Measurements from ENCODE around the gene SBF2. TPM values are rescaled to one million over a fixed set of nuclear protein-coding genes. Genes with fewer than 3 reads are reported as not detected.

Gene SBF2
- total and polyA plus RNA-seq, 2 of the 13 experiments (the other 11 are each of a cell fraction or from before 2014, with no cell fraction given): 24.0 to 45.8 TPM

DNA sequence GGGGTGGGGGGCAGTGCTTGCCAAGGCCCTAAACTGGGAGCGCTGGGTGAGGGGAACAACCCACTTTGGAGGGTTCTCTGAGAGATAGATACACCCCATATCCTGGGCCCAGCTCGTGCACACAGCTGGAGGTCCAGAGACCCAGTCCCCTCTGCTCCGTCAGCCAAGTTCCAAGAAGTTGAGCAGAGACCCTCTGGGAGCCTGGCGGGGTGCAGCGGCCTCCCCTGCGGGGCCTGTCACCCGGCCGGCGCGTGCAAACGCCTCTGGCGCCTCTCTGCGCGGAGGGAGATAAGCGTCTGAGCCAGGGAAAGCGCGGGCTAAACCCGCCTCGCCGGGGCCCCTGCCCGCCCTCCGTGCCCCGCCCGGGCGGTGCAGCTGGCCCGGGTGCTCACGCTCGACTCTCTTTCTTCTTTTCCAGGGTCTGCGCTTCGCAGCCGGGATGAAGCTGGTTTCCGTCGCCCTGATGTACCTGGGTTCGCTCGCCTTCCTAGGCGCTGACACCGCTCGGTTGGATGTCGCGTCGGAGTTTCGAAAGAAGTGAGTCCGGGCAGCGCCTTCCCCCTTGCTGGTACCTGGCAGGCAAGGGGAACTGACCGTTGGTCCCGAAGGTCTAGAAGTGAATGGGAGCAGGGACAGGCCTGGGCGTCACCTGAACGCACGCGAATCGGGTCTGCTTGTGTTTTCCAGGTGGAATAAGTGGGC, 11.4 kb upstream of the SBF2 start (continued):
- TF ChIP-seq, protein P1, sequence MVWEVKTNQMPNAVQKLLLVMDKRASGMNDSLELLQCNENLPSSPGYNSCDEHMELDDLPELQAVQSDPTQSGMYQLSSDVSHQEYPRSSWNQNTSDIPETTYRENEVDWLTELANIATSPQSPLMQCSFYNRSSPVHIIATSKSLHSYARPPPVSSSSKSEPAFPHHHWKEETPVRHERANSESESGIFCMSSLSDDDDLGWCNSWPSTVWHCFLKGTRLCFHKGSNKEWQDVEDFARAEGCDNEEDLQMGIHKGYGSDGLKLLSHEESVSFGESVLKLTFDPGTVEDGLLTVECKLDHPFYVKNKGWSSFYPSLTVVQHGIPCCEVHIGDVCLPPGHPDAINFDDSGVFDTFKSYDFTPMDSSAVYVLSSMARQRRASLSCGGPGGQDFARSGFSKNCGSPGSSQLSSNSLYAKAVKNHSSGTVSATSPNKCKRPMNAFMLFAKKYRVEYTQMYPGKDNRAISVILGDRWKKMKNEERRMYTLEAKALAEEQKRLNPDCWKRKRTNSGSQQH (CRISPR knock-in tag; IDR thresholded peaks at IDR 0.05; ENCODE audit: low read depth): peak; percentile 86
- peak; percentile 28; the same call in 1 of the 2 replicates for TF ChIP-seq ZNF761 (CRISPR knock-in tag; conservative IDR thresholded peaks at IDR 0.05)
- TF ChIP-seq, protein P2, sequence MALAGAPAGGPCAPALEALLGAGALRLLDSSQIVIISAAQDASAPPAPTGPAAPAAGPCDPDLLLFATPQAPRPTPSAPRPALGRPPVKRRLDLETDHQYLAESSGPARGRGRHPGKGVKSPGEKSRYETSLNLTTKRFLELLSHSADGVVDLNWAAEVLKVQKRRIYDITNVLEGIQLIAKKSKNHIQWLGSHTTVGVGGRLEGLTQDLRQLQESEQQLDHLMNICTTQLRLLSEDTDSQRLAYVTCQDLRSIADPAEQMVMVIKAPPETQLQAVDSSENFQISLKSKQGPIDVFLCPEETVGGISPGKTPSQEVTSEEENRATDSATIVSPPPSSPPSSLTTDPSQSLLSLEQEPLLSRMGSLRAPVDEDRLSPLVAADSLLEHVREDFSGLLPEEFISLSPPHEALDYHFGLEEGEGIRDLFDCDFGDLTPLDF (CRISPR knock-in tag; IDR thresholded peaks at IDR 0.05): no peak
- TF ChIP-seq, protein P3, sequence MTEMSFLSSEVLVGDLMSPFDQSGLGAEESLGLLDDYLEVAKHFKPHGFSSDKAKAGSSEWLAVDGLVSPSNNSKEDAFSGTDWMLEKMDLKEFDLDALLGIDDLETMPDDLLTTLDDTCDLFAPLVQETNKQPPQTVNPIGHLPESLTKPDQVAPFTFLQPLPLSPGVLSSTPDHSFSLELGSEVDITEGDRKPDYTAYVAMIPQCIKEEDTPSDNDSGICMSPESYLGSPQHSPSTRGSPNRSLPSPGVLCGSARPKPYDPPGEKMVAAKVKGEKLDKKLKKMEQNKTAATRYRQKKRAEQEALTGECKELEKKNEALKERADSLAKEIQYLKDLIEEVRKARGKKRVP (CRISPR knock-in tag; IDR thresholded peaks at IDR 0.05): peak in 1 of 2 experiments; percentile 50; a peak in 1 of 4 replicates
- TF ChIP-seq, protein P4, sequence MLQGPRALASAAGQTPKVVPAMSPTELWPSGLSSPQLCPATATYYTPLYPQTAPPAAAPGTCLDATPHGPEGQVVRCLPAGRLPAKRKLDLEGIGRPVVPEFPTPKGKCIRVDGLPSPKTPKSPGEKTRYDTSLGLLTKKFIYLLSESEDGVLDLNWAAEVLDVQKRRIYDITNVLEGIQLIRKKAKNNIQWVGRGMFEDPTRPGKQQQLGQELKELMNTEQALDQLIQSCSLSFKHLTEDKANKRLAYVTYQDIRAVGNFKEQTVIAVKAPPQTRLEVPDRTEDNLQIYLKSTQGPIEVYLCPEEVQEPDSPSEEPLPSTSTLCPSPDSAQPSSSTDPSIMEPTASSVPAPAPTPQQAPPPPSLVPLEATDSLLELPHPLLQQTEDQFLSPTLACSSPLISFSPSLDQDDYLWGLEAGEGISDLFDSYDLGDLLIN (CRISPR knock-in tag; IDR thresholded peaks at IDR 0.05; ENCODE audit: borderline replicate concordance): 0 out of 2 replicates have a peak, but pooled peaks have one; percentile 33
- 0 out of 2 replicates have a peak, but pooled peaks have one; percentile 66 for TF ChIP-seq ZFAT (CRISPR knock-in tag; conservative IDR thresholded peaks at IDR 0.05)
- TF ChIP-seq, protein P5, sequence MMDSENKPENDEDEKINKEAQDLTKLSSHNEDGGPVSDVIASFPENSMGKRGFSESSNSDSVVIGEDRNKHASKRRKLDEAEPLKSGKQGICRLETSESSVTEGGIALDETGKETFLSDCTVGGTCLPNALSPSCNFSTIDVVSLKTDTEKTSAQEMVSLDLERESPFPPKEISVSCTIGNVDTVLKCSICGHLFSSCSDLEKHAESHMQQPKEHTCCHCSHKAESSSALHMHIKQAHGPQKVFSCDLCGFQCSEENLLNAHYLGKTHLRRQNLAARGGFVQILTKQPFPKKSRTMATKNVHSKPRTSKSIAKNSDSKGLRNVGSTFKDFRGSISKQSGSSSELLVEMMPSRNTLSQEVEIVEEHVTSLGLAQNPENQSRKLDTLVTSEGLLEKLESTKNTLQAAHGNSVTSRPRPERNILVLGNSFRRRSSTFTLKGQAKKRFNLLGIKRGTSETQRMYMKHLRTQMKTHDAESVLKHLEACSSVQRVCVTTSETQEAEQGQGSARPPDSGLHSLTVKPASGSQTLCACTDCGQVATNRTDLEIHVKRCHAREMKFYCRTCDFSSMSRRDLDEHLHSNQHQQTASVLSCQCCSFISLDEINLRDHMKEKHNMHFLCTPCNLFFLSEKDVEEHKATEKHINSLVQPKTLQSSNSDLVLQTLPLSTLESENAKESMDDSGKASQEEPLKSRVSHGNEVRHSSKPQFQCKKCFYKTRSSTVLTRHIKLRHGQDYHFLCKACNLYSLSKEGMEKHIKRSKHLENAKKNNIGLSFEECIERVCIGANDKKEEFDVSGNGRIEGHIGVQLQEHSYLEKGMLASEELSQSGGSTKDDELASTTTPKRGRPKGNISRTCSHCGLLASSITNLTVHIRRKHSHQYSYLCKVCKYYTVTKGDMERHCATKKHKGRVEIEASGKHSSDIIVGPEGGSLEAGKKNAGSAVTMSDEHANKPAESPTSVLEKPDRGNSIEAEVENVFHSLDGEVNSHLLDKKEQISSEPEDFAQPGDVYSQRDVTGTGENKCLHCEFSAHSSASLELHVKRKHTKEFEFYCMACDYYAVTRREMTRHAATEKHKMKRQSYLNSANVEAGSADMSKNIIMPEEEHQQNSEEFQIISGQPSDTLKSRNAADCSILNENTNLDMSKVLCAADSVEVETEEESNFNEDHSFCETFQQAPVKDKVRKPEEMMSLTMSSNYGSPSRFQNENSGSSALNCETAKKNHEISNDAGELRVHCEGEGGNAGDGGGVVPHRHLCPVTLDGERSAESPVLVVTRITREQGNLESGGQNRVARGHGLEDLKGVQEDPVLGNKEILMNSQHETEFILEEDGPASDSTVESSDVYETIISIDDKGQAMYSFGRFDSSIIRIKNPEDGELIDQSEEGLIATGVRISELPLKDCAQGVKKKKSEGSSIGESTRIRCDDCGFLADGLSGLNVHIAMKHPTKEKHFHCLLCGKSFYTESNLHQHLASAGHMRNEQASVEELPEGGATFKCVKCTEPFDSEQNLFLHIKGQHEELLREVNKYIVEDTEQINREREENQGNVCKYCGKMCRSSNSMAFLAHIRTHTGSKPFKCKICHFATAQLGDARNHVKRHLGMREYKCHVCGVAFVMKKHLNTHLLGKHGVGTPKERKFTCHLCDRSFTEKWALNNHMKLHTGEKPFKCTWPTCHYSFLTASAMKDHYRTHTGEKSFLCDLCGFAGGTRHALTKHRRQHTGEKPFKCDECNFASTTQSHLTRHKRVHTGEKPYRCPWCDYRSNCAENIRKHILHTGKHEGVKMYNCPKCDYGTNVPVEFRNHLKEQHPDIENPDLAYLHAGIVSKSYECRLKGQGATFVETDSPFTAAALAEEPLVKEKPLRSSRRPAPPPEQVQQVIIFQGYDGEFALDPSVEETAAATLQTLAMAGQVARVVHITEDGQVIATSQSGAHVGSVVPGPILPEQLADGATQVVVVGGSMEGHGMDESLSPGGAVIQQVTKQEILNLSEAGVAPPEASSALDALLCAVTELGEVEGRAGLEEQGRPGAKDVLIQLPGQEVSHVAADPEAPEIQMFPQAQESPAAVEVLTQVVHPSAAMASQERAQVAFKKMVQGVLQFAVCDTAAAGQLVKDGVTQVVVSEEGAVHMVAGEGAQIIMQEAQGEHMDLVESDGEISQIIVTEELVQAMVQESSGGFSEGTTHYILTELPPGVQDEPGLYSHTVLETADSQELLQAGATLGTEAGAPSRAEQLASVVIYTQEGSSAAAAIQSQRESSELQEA (CRISPR knock-in tag; IDR thresholded peaks at IDR 0.05; ENCODE audit: not compliant biosample characterization): peak; percentile 12
- TF ChIP-seq WIZ (CRISPR knock-in tag; IDR thresholded peaks at IDR 0.05): 0 out of 2 replicates have a peak, but pooled peaks have one; percentile 53
- TF ChIP-seq, protein P6, sequence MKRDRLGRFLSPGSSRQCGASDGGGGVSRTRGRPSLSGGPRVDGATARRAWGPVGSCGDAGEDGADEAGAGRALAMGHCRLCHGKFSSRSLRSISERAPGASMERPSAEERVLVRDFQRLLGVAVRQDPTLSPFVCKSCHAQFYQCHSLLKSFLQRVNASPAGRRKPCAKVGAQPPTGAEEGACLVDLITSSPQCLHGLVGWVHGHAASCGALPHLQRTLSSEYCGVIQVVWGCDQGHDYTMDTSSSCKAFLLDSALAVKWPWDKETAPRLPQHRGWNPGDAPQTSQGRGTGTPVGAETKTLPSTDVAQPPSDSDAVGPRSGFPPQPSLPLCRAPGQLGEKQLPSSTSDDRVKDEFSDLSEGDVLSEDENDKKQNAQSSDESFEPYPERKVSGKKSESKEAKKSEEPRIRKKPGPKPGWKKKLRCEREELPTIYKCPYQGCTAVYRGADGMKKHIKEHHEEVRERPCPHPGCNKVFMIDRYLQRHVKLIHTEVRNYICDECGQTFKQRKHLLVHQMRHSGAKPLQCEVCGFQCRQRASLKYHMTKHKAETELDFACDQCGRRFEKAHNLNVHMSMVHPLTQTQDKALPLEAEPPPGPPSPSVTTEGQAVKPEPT (CRISPR knock-in tag; IDR thresholded peaks at IDR 0.05; ENCODE audit: low read depth): 0 out of 2 replicates have a peak, but pooled peaks have one; percentile 24
